Stimulated activated CD4-positive, alpha-beta T cell treated with anti-CD3 and anti-CD28 coated beads, Interleukin-12 subunit alpha, Interleukin-12 subunit beta, amount 100 ng/mL, for 24 hours (primary cell): ENCODE data around the gene EFCAB14.
"Not testable (repeated sequence)": the region's sequence is repeated elsewhere in the genome, so short reads cannot be mapped to it uniquely, and the experiment has no call there.

Source experiments
- DNase-seq, 2 experiments: peaks; one replicate each; pipeline ENCODE4 v3.0.0-alpha.2; 2020; ENCODE audit warnings: low read depth in 2 of 2

The EFCAB14 gene

GRCh38 chr1:46721686-46722205 lies 2.8 kb upstream of the EFCAB14 start:
- no peak for DNase-seq

- DNase-seq: no peak
Observed at GRCh38 chr1:46721204-46721603, 2.3 kb upstream of the EFCAB14 start.

GRCh38 chr1:46720319-46720718 lies 1.4 kb upstream of the EFCAB14 start:
- DNase-seq: not testable (repeated sequence)

- no peak for DNase-seq
Observed at GRCh38 chr1:46719689-46720088, 775 bp upstream of the EFCAB14 start.

- no peak for DNase-seq
Observed at GRCh38 chr1:46718340-46718726, 581 bp downstream of the EFCAB14 start.

GRCh38 chr1:46717654-46718053 lies 1.3 kb downstream of the EFCAB14 start:
- no peak for DNase-seq

GRCh38 chr1:46714976-46715375 lies 3.9 kb downstream of the EFCAB14 start:
- no peak for DNase-seq

- no peak for DNase-seq
Observed at GRCh38 chr1:46708121-46708520, 10.8 kb downstream of the EFCAB14 start.

GRCh38 chr1:46705408-46705807 lies 13.5 kb downstream of the EFCAB14 start:
- DNase-seq: no peak

- no peak for DNase-seq
Observed at GRCh38 chr1:46703927-46704641, 14.8 kb downstream of the EFCAB14 start.

GRCh38 chr1:46699666-46700065 lies 19.2 kb downstream of the EFCAB14 start:
- DNase-seq: no peak

GRCh38 chr1:46697053-46697452 lies 21.9 kb downstream of the EFCAB14 start:
- no peak for DNase-seq

- not testable (repeated sequence) for DNase-seq
Observed at GRCh38 chr1:46694676-46695075, 24.2 kb downstream of the EFCAB14 start.

GRCh38 chr1:46692811-46693770 lies 25.8 kb downstream of the EFCAB14 start:
- DNase-seq: no peak

GRCh38 chr1:46691997-46692790 lies 26.7 kb downstream of the EFCAB14 start:
- no peak for DNase-seq

GRCh38 chr1:46690931-46691421 lies 27.9 kb downstream of the EFCAB14 start:
- no peak for DNase-seq

- no peak for DNase-seq
Observed at GRCh38 chr1:46689897-46690296, 29.0 kb downstream of the EFCAB14 start.

GRCh38 chr1:46689356-46689755 lies 29.6 kb downstream of the EFCAB14 start:
- no peak for DNase-seq

- no peak for DNase-seq
Observed at GRCh38 chr1:46687921-46688509, 30.9 kb downstream of the EFCAB14 start.

- no peak for DNase-seq
Observed at GRCh38 chr1:46687093-46687659, 31.7 kb downstream of the EFCAB14 start.

GRCh38 chr1:46686255-46686654 lies 32.7 kb downstream of the EFCAB14 start:
- no peak for DNase-seq
